ENCODE measurements around the gene ACR. TPM values are rescaled to one million over a fixed set of nuclear protein-coding genes. Genes with fewer than 3 reads are reported as not detected.

The ACR gene
- total and polyA plus RNA-seq, 2 of the 13 experiments (the other 11 are each of a cell fraction or from before 2014, with no cell fraction given), result 0.15 TPM; not detected in 1

DNA sequence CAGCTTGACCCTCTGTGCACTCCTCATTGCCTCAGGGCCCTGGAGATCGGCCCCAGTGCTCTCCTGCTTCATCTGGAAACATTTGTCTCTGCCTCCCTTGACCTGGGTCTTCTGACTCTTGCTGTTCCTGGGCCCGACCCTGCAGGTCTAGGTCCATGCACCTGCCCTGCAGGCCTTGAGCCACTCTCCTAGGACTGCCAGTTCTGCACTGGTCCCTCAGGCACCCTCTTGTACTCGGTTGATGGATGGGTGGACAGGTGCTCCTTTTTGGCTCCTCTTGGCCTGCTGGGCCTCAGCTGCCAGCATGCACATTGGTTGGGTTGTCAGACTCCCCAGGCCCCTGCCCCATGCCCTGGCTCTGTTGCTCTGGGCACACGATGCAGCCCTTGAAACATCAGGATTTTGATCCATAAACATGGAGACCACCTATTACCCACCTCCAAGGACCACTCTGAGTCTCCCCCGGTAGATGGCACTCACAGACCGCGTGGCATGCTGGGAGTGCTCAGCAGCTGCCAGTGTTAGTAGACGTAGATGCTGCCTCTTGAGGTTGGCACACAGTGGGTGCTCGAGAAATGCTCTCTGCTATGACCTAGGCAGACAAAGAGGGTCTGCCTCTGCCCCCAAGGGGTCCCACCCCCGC lies 20.2 kb upstream of the ACR start (continued):
- no peak for TF ChIP-seq ZNF510 (CRISPR knock-in tag; IDR thresholded peaks at IDR 0.05; ENCODE audit: low read depth)
- no peak for TF ChIP-seq ZFP41 (CRISPR knock-in tag; IDR thresholded peaks at IDR 0.05; ENCODE audit: borderline replicate concordance)
- TF ChIP-seq BHLHE40 (IDR thresholded peaks at IDR 0.05; ENCODE audit: low read length), result no peak
- TF ChIP-seq, protein P1, sequence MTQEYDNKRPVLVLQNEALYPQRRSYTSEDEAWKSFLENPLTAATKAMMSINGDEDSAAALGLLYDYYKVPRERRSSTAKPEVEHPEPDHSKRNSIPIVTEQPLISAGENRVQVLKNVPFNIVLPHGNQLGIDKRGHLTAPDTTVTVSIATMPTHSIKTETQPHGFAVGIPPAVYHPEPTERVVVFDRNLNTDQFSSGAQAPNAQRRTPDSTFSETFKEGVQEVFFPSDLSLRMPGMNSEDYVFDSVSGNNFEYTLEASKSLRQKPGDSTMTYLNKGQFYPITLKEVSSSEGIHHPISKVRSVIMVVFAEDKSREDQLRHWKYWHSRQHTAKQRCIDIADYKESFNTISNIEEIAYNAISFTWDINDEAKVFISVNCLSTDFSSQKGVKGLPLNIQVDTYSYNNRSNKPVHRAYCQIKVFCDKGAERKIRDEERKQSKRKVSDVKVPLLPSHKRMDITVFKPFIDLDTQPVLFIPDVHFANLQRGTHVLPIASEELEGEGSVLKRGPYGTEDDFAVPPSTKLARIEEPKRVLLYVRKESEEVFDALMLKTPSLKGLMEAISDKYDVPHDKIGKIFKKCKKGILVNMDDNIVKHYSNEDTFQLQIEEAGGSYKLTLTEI (CRISPR knock-in tag; conservative IDR thresholded peaks at IDR 0.05), result no peak
- no peak for TF ChIP-seq ZBTB7B (CRISPR knock-in tag; IDR thresholded peaks at IDR 0.05)
- no peak for TF ChIP-seq ZNF430 (CRISPR knock-in tag; IDR thresholded peaks at IDR 0.05)

GRCh38 chr22:50718352-50718709 lies 19.7 kb upstream of the ACR start:
- BruUV-seq (replicated peaks), result no TSS peak
- H4K20me1 ChIP-seq (ENCODE audit: insufficient read depth, low read length), result no peaks in the 10 kb centered on the region
- no peak overlapping the region for H3K27ac ChIP-seq (ENCODE audit: extremely low read length, insufficient read depth, low read length)
- H3K79me2 ChIP-seq (ENCODE audit: insufficient read depth, low read length), result no peaks in the 10 kb centered on the region
- no peak for TF ChIP-seq HIC2 (CRISPR knock-in tag; IDR thresholded peaks at IDR 0.05; ENCODE audit: low read depth)
- no peak for TF ChIP-seq ZSCAN9 (CRISPR knock-in tag; IDR thresholded peaks at IDR 0.05; ENCODE audit: borderline replicate concordance)
- TF ChIP-seq ZNF17 (CRISPR knock-in tag; IDR thresholded peaks at IDR 0.05), result no peak
- no peaks in the 10 kb centered on the region for H3K27me3 ChIP-seq (ENCODE audit: control insufficient read depth in 1 of 2, insufficient read depth in 2 of 2, low read length in 2 of 2)
- no peak for DNase-seq (ENCODE audit: low spot score)
- POLR2A ChIA-PET, result no interaction called here
- WGBS (ENCODE audit: low lambda C conversion rate), result 96% methylated on average over 10 of the region's 10 CpGs
- intact Hi-C loops (cut with micrococcal nuclease; ENCODE audit: unreplicated experiment) (no loop called here), in situ Hi-C loops (cut with HindIII; ENCODE audit: extremely low pct_ligation_motif_present, low pct_unique_long_range_greater_than_20kb) (no loop called here)
- no peak for FAIRE-seq
- no peak overlapping the region for H3K9ac ChIP-seq (ENCODE audit: insufficient read depth, low read depth, low read length)
- peaks cover 8 to 14% of the 10 kb centered on the region in 2 experiments for H3K36me3 ChIP-seq (replicated peaks in 1 of 2; ENCODE audit: control insufficient read depth in 1 of 2, insufficient read depth in 2 of 2, low read length in 2 of 2)
- H2AFZ ChIP-seq (ENCODE audit: low read length), result no peak overlapping the region
- no peak for ATAC-seq
- CTCF ChIA-PET (ENCODE audit: low intra/inter-chr PET ratio, low total read pairs), result no interaction called here
- H3K4me3 ChIP-seq (replicated peaks in 1 of 3; ENCODE audit: insufficient read depth in 1 of 3, low read depth in 2 of 3, low read length in 3 of 3), result no peak overlapping the region
- H3K4me2 ChIP-seq (ENCODE audit: low read depth, low read length), result no peak overlapping the region
- no peaks in the 10 kb centered on the region for H3K9me3 ChIP-seq (ENCODE audit: low read length)
- no peaks in the 10 kb centered on the region for H3K4me1 ChIP-seq (ENCODE audit: insufficient read depth, low read length)

Data from HepG2 (cell line).